GM19239 (cell line): ENCODE data around the gene GOLGA8M.
A peak's percentile ranks its signal among the peaks of the same experiment; 100 is the strongest.
"Not testable (repeated sequence)": the region's sequence is repeated elsewhere in the genome, so short reads cannot be mapped to it uniquely, and the experiment has no call there.

Experiments used
- DNase-seq: peaks from one replicate; pipeline ENCODE4 v3.0.0; 2011; ENCODE audit warnings: low spot score; ENCODE audit not compliant: insufficient read length
- FAIRE-seq: peaks from 2 replicates; lab custom pipeline; 2011; peaks lifted over from hg19 to GRCh38; lab: Jason Lieb, UNC

GOLGA8M gene, protein sequence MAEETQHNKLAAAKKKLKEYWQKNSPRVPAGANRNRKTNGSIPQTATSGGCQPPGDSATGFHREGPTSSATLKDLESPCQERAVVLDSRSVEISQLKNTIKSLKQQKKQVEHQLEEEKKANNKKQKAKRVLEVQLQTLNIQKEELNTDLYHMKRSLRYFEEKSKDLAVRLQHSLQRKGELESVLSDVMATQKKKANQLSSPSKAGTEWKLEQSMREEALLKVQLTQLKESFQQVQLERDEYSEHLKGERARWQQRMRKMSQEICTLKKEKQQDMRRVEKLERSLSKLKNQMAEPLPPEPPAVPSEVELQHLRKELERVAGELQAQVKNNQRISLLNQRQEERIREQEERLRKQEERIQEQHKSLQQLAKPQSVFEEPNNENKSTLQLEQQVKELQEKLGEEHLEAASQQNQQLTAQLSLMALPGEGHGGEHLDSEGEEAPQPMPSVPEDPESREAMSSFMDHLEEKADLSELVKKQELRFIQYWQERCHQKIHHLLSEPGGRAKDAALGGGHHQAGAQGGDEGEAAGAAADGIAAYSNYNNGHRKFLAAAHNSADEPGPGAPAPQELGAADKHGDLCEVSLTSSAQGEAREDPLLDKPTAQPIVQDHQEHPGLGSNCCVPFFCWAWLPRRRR

GRCh38 chr15:28712270-28712669, at the start of gene GOLGA8M:
Gene GOLGA8M (minus strand): TSS chr15:28712421. CDS start chr15:28712323, 98 bp downstream.
- DNase-seq, FAIRE-seq: not testable (repeated sequence)

DNA sequence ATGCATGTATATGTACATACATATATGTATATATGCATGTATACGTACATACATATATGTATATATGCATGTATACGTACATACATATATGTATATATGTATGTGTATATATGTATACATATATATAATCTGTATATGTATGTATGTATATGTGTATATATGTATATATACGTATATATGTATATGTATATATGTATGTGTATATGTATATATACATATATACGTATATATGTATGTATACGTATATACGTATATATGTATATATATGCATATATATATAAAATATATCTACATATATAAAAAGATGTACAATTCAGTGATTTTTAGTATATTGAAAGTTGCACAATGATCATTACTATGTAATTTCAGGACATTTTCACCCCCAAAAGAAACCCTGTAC, 30.7 kb upstream of the GOLGA8M start:
- DNase-seq, FAIRE-seq: not testable (repeated sequence)

GRCh38 chr15:28738590-28739292, 26.5 kb upstream of the GOLGA8M start:
- not testable (repeated sequence) for DNase-seq
- FAIRE-seq: peak; percentile 70

DNA sequence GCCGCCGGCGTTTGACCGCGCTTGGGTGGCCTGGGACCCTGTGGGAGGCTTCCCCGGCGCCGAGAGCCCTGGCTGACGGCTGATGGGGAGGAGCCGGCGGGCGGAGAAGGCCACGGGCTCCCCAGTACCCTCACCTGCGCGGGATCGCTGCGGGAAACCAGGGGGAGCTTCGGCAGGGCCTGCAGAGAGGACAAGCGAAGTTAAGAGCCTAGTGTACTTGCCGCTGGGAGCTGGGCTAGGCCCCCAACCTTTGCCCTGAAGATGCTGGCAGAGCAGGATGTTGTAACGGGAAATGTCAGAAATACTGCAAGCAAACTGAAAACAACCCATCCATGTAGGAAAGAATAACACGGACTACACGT, 26.0 kb upstream of the GOLGA8M start:
- FAIRE-seq, DNase-seq: not testable (repeated sequence)

- not testable (repeated sequence) for DNase-seq, FAIRE-seq
These were observed 25.4 kb upstream of the GOLGA8M start for GRCh38 chr15:28737521-28738199.

DNA sequence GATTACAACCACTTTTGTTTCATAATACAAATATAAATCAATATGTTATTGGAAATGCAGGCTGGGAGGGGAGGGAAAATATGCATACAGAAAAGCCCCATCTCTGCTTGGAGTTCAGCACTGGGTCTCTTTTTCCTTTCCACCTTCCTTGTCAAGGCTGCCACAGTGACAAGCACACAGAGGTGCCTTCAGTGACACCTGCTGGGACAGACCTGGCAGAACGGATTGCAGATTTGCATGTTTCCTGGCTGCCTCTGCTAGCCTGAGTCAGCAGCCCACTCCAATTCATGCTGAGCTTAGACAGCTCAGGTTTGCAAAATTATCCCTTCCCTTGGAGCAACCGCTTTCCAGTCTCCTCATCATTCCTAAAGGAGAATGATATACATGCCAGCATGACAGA, 15.8 kb upstream of the GOLGA8M start:
- not testable (repeated sequence) for FAIRE-seq, DNase-seq

GRCh38 chr15:28727026-28727425, 14.8 kb upstream of the GOLGA8M start:
- not testable (repeated sequence) for FAIRE-seq, DNase-seq

DNA sequence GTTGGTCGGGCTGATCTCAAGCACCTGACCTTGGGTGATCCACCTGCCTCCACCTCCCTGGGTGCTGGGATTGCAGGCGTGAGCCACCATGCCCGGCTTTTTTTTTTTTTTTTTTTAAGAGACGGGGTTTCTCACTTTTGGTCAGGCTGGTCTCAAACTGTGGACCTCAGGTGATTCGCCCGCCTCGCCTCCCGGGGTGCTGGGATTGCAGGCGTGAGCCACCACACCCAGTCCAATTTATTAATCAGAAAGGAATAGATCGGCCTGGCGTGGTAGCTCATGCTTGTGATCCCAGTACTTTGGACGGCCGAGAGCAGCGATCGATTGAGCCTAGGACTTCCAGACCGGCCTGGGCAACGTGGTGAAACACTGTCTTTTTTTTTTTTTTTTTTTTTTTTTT, 13.9 kb upstream of the GOLGA8M start:
- FAIRE-seq (no peak), DNase-seq (no peak)

DNA sequence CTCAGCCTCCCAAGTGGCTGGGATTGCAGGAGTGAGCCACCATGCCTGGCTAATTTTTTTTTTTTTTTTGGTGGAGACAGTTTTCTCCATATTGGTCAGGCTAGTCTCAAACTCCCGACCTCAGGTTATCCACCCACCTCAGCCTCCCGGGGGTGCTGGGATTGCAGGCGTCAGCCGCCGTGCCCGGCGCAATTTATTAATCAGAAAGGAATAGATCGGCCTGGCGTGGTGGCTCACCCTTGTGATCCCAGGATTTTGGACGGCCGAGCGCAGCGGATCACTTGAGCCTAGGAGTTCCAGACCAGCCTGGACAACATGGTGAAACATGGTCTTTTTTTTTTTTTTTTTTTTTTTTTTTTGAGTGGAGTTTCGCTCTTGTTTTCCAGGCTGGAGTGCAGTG, 13.3 kb upstream of the GOLGA8M start:
- no peak for DNase-seq
- FAIRE-seq: no peak

GRCh38 chr15:28723986-28724385, 11.8 kb upstream of the GOLGA8M start:
- not testable (repeated sequence) for FAIRE-seq, DNase-seq

GRCh38 chr15:28719626-28720025, 7.4 kb upstream of the GOLGA8M start:
- FAIRE-seq, DNase-seq: not testable (repeated sequence)

DNA sequence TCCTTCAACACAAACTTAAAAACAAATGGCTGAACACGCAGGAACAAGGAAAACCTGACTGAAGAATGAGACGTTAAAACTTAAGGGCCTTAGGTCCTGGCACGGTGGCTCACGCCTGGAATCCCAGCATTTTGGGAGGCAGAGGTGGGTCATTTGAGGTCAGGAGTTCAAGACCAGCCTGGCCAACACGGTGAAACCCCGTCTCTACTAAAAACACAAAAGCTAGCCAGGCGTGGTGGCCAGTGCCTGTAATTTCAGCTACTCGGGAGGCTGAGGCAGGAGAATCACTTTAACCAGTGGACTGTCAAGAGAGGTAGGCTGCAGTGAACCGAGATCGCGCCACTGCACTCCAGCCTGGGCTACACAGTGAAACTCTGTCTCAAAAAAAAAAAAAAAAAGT, 6.4 kb upstream of the GOLGA8M start:
- DNase-seq, FAIRE-seq: not testable (repeated sequence)

- DNase-seq, FAIRE-seq: not testable (repeated sequence)
These were observed 2.0 kb upstream of the GOLGA8M start for GRCh38 chr15:28714176-28714575.

DNA sequence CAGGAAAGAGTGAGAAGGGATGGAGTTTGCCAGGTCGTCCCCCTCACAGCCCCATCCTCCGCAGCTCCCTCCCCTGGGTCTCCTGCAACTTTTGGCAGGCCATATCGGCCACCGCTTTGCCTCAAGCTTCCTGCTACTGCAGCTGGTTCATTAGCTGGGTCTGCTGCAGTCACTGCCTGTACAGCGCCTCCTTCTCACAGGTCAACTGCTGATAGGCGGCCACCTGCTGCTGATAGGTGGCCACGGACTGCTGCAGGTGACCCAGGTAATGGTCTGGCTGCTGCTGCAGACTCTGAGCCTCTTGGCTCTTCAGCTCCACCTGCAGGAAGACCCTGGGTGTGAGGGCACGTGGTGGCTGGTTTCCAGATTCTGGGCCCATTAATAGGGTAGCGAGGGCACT, 8.3 kb downstream of the GOLGA8M start:
- not testable (repeated sequence) for DNase-seq, FAIRE-seq

GRCh38 chr15:28702427-28702826, 9.8 kb downstream of the GOLGA8M start:
- FAIRE-seq, DNase-seq: not testable (repeated sequence)

DNA sequence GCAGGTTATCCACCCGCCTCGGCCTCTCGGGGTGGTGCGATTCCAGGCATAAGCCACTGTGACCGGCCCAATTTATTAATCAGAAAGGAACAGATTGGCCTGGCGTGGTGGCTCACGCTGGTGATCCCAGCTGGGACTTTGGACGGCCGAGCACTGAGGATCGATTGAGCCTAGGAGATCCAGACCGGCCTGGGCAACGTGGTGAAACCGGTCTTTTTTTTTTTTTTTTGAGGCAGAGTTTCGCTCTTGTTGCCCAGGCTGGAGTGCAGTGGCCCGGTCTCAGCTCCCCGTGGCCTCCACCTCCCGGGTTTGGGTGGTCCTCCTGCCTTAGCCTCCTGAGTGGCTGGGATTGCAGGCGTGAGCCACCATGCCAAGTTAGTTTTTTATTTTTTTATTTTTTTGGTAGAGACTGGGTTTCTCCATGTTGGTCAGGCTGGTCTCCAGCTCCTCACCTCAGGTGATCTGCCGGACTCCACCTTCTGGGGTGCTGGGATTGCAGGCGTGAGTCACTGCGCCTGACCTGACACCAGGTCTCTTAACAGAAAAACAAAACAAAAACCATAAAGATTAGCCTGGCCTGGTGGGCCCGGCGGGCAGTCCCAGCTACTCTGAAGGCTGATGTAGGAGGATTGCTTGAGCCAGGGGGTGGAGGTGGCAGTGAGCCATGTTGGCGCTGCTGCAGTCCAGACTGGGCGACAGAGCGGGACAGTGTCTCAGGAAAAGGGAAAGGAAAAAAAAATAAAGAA, 18.0 kb downstream of the GOLGA8M start:
- not testable (repeated sequence) for DNase-seq, FAIRE-seq

- DNase-seq, FAIRE-seq: not testable (repeated sequence)
These were observed 19.2 kb downstream of the GOLGA8M start for GRCh38 chr15:28693021-28693420.

- not testable (repeated sequence) for DNase-seq, FAIRE-seq
These were observed 38.7 kb downstream of the GOLGA8M start for GRCh38 chr15:28673533-28673932.

DNA sequence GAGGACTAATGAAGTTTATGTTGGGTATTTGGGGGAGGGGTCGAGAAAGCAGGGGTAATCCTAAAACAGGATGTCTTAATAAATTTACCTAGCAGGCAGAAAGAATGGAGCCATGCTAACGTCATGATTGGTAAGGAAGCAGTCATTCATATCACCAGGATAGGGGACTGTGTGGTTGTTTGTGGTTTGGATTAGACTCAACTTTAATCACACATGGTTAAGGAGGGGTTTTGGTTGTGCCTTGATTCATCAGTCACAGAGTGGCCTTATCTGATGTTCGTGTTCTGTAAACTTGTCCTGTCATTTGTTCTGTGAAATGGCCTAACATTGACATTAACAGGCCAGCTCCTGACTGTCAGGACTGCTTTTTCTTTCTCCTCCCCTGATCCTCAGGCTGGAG, 40.1 kb downstream of the GOLGA8M start:
- not testable (repeated sequence) for FAIRE-seq, DNase-seq
